Fibroblast of villous mesenchyme (primary cell): Measurements from ENCODE around the gene ANO8. TPM values are rescaled to one million over a fixed set of nuclear protein-coding genes. Genes with fewer than 3 reads are reported as not detected.

ENCODE experiments used
- DNase-seq: peaks from one replicate; pipeline ENCODE4 v3.0.0-alpha.2; 2010; ENCODE audit warnings: low read depth
- H3K4me3 ChIP-seq: 2 replicates; pipeline ENCODE4 v1.5.1; 2011; ENCODE audit warnings: low read depth, mild to moderate bottlenecking, low read length
- total RNA-seq: library from RNA; depleted of rRNA; stranded (reverse); fragments of >200 nt; gene quantifications from 2 replicates; pipeline ENCODE4 v1.2.3, GENCODE V29; 2012
- TF ChIP-seq, protein P1 (sequence below): IDR thresholded peaks from 2 replicates; pipeline ENCODE4 v1.5.1; 2012; ENCODE audit warnings: low read depth, mild to moderate bottlenecking, low read length; ENCODE audit not compliant: insufficient read depth

The ANO8 gene
- total RNA-seq, 1 donor = 3.9 TPM

DNA sequence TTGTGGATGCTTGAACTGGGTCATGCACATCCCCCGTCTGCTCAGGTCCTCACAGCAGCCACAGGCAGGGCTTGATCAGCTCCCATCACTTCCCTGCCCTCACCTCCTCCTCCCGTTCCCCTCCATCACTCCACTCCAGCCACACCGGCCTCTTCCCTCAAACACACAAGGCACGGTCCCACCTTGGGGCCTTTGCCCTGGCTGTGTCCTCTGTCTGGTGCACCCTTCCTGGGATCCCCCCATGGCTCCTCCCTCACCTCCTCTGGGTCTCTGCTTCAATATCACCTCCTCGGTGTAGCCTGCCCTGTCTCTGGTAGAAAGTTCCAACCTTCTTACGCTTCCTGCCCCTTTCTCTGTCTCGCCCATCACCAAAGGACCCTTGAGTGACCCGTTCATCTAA, 18.7 kb upstream of the ANO8 start:
- H3K4me3 ChIP-seq = no peak overlapping the region
- TF ChIP-seq, protein P1, sequence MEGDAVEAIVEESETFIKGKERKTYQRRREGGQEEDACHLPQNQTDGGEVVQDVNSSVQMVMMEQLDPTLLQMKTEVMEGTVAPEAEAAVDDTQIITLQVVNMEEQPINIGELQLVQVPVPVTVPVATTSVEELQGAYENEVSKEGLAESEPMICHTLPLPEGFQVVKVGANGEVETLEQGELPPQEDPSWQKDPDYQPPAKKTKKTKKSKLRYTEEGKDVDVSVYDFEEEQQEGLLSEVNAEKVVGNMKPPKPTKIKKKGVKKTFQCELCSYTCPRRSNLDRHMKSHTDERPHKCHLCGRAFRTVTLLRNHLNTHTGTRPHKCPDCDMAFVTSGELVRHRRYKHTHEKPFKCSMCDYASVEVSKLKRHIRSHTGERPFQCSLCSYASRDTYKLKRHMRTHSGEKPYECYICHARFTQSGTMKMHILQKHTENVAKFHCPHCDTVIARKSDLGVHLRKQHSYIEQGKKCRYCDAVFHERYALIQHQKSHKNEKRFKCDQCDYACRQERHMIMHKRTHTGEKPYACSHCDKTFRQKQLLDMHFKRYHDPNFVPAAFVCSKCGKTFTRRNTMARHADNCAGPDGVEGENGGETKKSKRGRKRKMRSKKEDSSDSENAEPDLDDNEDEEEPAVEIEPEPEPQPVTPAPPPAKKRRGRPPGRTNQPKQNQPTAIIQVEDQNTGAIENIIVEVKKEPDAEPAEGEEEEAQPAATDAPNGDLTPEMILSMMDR = no peak
- DNase-seq = no peak

DNA sequence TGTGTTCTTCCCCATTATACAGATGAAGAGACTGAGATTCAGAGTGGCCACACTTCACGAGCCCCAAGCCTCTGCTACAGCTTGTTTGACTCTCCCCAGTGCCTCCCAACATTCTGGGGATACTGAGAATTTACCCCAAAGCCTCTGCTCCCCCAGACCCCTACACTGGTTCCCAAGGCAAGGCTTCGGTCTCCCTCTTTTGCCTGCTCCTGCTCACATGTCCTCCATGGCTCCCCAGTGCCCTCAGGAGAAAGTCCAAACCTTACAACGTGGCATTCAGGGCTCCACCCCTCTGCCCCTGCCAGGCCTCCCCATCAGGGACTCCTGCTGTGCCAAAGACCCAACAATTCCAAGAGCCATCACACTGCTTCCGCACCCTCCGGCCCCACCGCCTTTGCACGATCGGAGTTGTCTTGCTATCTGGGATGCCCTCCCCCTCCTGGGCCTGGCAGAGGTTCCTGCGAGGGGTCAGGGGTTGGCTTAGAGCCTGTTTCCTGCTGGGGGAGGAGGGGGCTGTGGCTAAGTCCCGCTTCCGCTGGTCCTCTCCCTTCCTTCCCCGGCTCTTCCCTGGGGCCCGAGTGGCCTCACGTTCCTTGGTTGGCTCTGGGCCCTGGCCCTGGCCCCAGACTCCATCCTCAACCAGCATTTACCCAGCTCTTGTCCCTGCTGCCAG, 18.1 kb upstream of the ANO8 start:
- DNase-seq = no peak
- TF ChIP-seq, protein P1 = no peak
- H3K4me3 ChIP-seq = no peak overlapping the region

DNA sequence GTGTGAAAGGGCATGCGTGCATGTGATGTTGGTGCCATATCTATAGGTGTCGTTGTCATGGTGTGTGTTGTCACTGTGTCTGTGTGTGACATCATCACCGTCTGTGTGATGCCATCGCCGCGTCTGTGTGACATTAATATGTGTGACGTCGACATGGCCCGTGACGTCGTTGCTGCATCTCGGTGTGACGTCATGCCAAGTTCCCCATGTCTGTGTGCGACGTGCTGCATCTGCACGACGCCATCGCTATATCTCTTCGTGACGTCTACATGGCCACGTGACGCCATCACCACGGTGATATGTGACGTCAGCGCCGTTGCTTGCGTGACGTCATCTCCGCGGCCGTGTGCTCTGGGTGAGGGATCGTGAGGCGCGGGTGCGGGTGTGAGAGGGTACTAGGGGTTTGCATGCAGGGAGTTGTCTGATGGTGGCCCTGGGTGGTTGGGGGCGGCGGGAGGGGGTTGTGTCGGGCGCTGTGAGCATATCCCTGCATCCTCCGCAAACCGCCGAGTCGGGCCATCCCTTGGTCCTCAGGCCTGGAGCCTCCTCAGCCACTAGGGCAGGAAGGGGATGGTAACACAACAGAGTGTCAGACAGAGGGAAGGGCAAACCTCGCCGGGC, 17.3 kb upstream of the ANO8 start:
- DNase-seq = no peak
- no peak overlapping the region for H3K4me3 ChIP-seq

DNA sequence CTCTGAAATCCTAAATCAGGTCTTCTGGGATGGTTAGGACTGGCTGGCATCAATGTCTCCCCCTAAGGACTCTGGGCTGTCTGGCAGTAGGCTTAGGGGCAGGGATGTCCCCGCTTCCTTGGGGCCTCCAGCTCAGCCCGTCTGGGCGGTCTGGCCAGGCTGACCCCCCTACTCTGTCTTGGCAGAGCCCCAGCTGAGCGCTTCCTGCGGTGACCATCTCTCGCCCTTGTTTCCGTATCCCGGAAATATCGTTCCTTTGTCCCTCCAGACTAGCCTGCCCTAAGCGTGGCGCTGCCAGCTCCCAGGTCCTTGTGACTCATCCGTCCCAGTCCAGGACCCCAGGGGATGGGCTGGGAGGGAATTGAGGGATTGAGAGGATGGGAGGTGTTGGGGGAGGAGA, 14.0 kb upstream of the ANO8 start:
- peak overlapping the region; percentile 29 for H3K4me3 ChIP-seq
- TF ChIP-seq, protein P1 = no peak
- DNase-seq = no peak

More for the DNA sequence above, 17.3 kb upstream of the ANO8 start:
- TF ChIP-seq, protein P1 = no peak

DNA sequence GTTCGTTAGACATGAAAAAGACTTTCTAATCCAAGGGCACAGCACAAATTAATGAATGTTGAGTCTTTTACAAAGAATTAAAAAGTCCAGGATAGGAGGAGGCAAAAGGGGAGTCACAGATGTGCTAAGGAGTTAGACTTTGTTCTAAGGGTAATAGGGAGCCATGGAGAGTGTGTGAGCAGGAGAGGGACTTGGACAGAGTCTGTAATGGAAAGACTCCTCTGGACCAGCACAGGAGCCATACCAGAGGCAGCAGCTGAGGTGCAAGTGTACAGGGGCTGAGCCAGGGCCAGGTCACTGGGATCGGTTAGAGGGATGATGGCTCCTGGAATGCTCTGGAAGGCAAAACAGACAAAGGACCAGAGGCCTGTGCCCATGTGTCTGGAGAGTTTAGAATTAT, 13.2 kb upstream of the ANO8 start:
- TF ChIP-seq, protein P1 = no peak
- no peak for DNase-seq
- no peak overlapping the region for H3K4me3 ChIP-seq

DNA sequence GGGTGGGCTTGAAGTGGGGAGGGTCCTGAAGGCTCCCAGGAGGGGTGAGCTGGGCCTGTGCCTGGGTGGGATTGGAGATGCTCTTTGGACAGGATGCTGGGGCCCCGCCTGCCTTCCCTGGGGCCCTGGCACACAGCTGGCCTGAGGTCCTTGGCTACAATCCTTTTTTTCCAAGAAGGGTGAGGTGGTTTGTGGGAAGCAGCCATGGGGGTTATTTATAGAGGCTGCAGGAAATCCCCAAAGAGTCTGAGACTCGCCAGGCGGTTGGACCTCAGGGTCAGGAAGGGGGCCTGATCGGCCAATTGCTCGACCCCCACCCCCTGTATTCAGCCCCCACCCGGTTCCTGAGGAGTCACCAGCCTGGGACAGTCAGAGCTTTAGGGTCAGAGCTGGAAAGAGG, 12.7 kb upstream of the ANO8 start:
- H3K4me3 ChIP-seq = no peak overlapping the region
- TF ChIP-seq, protein P1 = no peak
- DNase-seq = no peak
